ENCODE results near the gene FAM171A1.
"Not testable (repeated sequence)": the region's sequence is repeated elsewhere in the genome, so short reads cannot be mapped to it uniquely, and the experiment has no call there.

FAM171A1 gene

GRCh38 chr10:15279236-15279635, 91.9 kb downstream of the FAM171A1 start:
- no peak for DNase-seq (ENCODE audit: insufficient read length, low spot score)
- FAIRE-seq: no peak
- TF ChIP-seq POLR2AphosphoS5 (IDR thresholded peaks at IDR 0.05; ENCODE audit: low read depth, low read length): no peak

- no peak for DNase-seq (ENCODE audit: insufficient read length, low spot score)
- TF ChIP-seq POU2F2 (IDR thresholded peaks at IDR 0.05; ENCODE audit: low read depth, low read length): no peak
- no peak for TF ChIP-seq TAF1 (IDR thresholded peaks at IDR 0.05; ENCODE audit: low read depth, low read length)
- no peak for TF ChIP-seq SPI1 (IDR thresholded peaks at IDR 0.05; ENCODE audit: low read depth, low read length)
- no peak for TF ChIP-seq PAX5 (IDR thresholded peaks at IDR 0.05; ENCODE audit: insufficient read depth, low read length, severe bottlenecking)
- no peak for TF ChIP-seq POLR2A (IDR thresholded peaks at IDR 0.05; ENCODE audit: low read depth, low read length)
- no peak for TF ChIP-seq POLR2AphosphoS5 (IDR thresholded peaks at IDR 0.05; ENCODE audit: low read depth, low read length)
- no peak for FAIRE-seq
These were observed 92.3 kb downstream of the FAM171A1 start for GRCh38 chr10:15278786-15279185.

GRCh38 chr10:15276039-15276438, 95.0 kb downstream of the FAM171A1 start:
- not testable (repeated sequence) for DNase-seq (ENCODE audit: insufficient read length, low spot score); FAIRE-seq

GRCh38 chr10:15269838-15270237, 101.3 kb downstream of the FAM171A1 start:
- DNase-seq (ENCODE audit: insufficient read length, low spot score); FAIRE-seq: not testable (repeated sequence)

- TF ChIP-seq POLR2AphosphoS5 (IDR thresholded peaks at IDR 0.05; ENCODE audit: low read depth, low read length): no peak
- no peak for TF ChIP-seq TAF1 (IDR thresholded peaks at IDR 0.05; ENCODE audit: low read depth, low read length)
- no peak for TF ChIP-seq PAX5 (IDR thresholded peaks at IDR 0.05; ENCODE audit: insufficient read depth, low read length, severe bottlenecking)
- no peak for TF ChIP-seq POU2F2 (IDR thresholded peaks at IDR 0.05; ENCODE audit: low read depth, low read length)
- TF ChIP-seq POLR2A (IDR thresholded peaks at IDR 0.05; ENCODE audit: low read depth, low read length): no peak
- no peak for TF ChIP-seq SPI1 (IDR thresholded peaks at IDR 0.05; ENCODE audit: low read depth, low read length)
- FAIRE-seq (no peak), DNase-seq (ENCODE audit: insufficient read length, low spot score) (no peak)
These were observed 103.6 kb downstream of the FAM171A1 start for GRCh38 chr10:15267496-15267895.

- DNase-seq (ENCODE audit: insufficient read length, low spot score): no peak
- no peak for TF ChIP-seq SPI1 (IDR thresholded peaks at IDR 0.05; ENCODE audit: low read depth, low read length)
- no peak for TF ChIP-seq PAX5 (IDR thresholded peaks at IDR 0.05; ENCODE audit: insufficient read depth, low read length, severe bottlenecking)
- TF ChIP-seq POU2F2 (IDR thresholded peaks at IDR 0.05; ENCODE audit: low read depth, low read length): no peak
- TF ChIP-seq POLR2AphosphoS5 (IDR thresholded peaks at IDR 0.05; ENCODE audit: low read depth, low read length): no peak
- TF ChIP-seq TAF1 (IDR thresholded peaks at IDR 0.05; ENCODE audit: low read depth, low read length): no peak
- no peak for TF ChIP-seq POLR2A (IDR thresholded peaks at IDR 0.05; ENCODE audit: low read depth, low read length)
- no peak for FAIRE-seq
These were observed 105.0 kb downstream of the FAM171A1 start for GRCh38 chr10:15266117-15266516.

GRCh38 chr10:15265558-15265957, 105.5 kb downstream of the FAM171A1 start:
- no peak for DNase-seq (ENCODE audit: insufficient read length, low spot score)
- TF ChIP-seq POLR2AphosphoS5 (IDR thresholded peaks at IDR 0.05; ENCODE audit: low read depth, low read length) (no peak), POLR2A (IDR thresholded peaks at IDR 0.05; ENCODE audit: low read depth, low read length) (no peak), TAF1 (IDR thresholded peaks at IDR 0.05; ENCODE audit: low read depth, low read length) (no peak), POU2F2 (IDR thresholded peaks at IDR 0.05; ENCODE audit: low read depth, low read length) (no peak), PAX5 (IDR thresholded peaks at IDR 0.05; ENCODE audit: insufficient read depth, low read length, severe bottlenecking) (no peak), SPI1 (IDR thresholded peaks at IDR 0.05; ENCODE audit: low read depth, low read length) (no peak)
- FAIRE-seq: no peak

GRCh38 chr10:15265056-15265455, 106.0 kb downstream of the FAM171A1 start:
- no peak for FAIRE-seq
- TF ChIP-seq TAF1 (IDR thresholded peaks at IDR 0.05; ENCODE audit: low read depth, low read length): no peak
- TF ChIP-seq POLR2AphosphoS5 (IDR thresholded peaks at IDR 0.05; ENCODE audit: low read depth, low read length): no peak
- no peak for TF ChIP-seq POU2F2 (IDR thresholded peaks at IDR 0.05; ENCODE audit: low read depth, low read length)
- no peak for TF ChIP-seq PAX5 (IDR thresholded peaks at IDR 0.05; ENCODE audit: insufficient read depth, low read length, severe bottlenecking)
- TF ChIP-seq SPI1 (IDR thresholded peaks at IDR 0.05; ENCODE audit: low read depth, low read length): no peak
- no peak for TF ChIP-seq POLR2A (IDR thresholded peaks at IDR 0.05; ENCODE audit: low read depth, low read length)

GRCh38 chr10:15263657-15264323, 107.3 kb downstream of the FAM171A1 start:
- FAIRE-seq (no peak), DNase-seq (ENCODE audit: insufficient read length, low spot score) (no peak)
- TF ChIP-seq TAF1 (IDR thresholded peaks at IDR 0.05; ENCODE audit: low read depth, low read length): no peak

More at GRCh38 chr10:15265056-15265455, 106.0 kb downstream of the FAM171A1 start:
- no peak for DNase-seq (ENCODE audit: insufficient read length, low spot score)

- DNase-seq (ENCODE audit: insufficient read length, low spot score) (no peak), FAIRE-seq (no peak)
- TF ChIP-seq PAX5 (IDR thresholded peaks at IDR 0.05; ENCODE audit: insufficient read depth, low read length, severe bottlenecking) (no peak), SPI1 (IDR thresholded peaks at IDR 0.05; ENCODE audit: low read depth, low read length) (peak; percentile 83)
These were observed 108.9 kb downstream of the FAM171A1 start for GRCh38 chr10:15262036-15262713.

- no peak for TF ChIP-seq TAF1 (IDR thresholded peaks at IDR 0.05; ENCODE audit: low read depth, low read length)
- no peak for TF ChIP-seq SPI1 (IDR thresholded peaks at IDR 0.05; ENCODE audit: low read depth, low read length)
- no peak for TF ChIP-seq POLR2A (IDR thresholded peaks at IDR 0.05; ENCODE audit: low read depth, low read length)
- TF ChIP-seq PAX5 (IDR thresholded peaks at IDR 0.05; ENCODE audit: insufficient read depth, low read length, severe bottlenecking): no peak
- TF ChIP-seq POLR2AphosphoS5 (IDR thresholded peaks at IDR 0.05; ENCODE audit: low read depth, low read length): no peak
- TF ChIP-seq POU2F2 (IDR thresholded peaks at IDR 0.05; ENCODE audit: low read depth, low read length): no peak
- DNase-seq (ENCODE audit: insufficient read length, low spot score) (no peak), FAIRE-seq (no peak)
These were observed 112.0 kb downstream of the FAM171A1 start for GRCh38 chr10:15259136-15259535.

Data from GM12891 (cell line).